Measurements from ENCODE around the gene MIA3.

- TF ChIP-seq CTCF (IDR thresholded peaks at IDR 0.05) = no peak
- TF ChIP-seq POLR2A (IDR thresholded peaks at IDR 0.05) = no peak
Observed at GRCh38 chr1:222663431-222663934, 45.6 kb downstream of the MIA3 start.

Measured in lower leg skin (tissue), 3 donors.